ENCODE data around the gene FCF1. TPM values are rescaled to one million over a fixed set of nuclear protein-coding genes. Genes with fewer than 3 reads are reported as not detected.

FCF1 gene
- total and polyA plus RNA-seq, 9 of the 15 experiments (the other 6 are each of a cell fraction or from before 2014, with no cell fraction given), result 6.8 to 91.9 (median 40.0) TPM

- TF ChIP-seq ZNF318 (IDR thresholded peaks at IDR 0.05; ENCODE audit: borderline replicate concordance in 1 of 2, low read depth in 1 of 2) (0 out of 4 replicates have a peak, but pooled peaks of 1 of the 2 experiments have one; percentile 47), YBX1 (IDR thresholded peaks at IDR 0.05) (no peak), RBM25 (IDR thresholded peaks at IDR 0.05; ENCODE audit: low read depth, low read length, severe bottlenecking) (no peak), DMBX1 (CRISPR knock-in tag; IDR thresholded peaks at IDR 0.05; ENCODE audit: borderline replicate concordance) (no peak), ZNF764 (CRISPR knock-in tag; IDR thresholded peaks at IDR 0.05; ENCODE audit: low read depth) (no peak), NBN (IDR thresholded peaks at IDR 0.05; ENCODE audit: low read depth) (peak; percentile 20; the same call in 1 of the 2 replicates), ZNF184 (CRISPR knock-in tag; IDR thresholded peaks at IDR 0.05) (no peak), PYGO2 (tag; IDR thresholded peaks at IDR 0.05) (no peak), CTBP1 (IDR thresholded peaks at IDR 0.05; ENCODE audit: borderline replicate concordance) (no peak), EWSR1 (IDR thresholded peaks at IDR 0.05; ENCODE audit: borderline replicate concordance, low read depth, partially characterized antibody) (no peak), ZEB2 (IDR thresholded peaks at IDR 0.05) (no peak), PHF21A (IDR thresholded peaks at IDR 0.05; ENCODE audit: borderline replicate concordance, low read depth) (no peak), XRCC4 (IDR thresholded peaks at IDR 0.05; ENCODE audit: extremely low read depth, insufficient read depth, insufficient read length) (no peak), SMAD2 (IDR thresholded peaks at IDR 0.05; ENCODE audit: low read depth, low read length) (no peak), ZNF217 (CRISPR knock-in tag; IDR thresholded peaks at IDR 0.05) (no peak), ZNF398 (CRISPR knock-in tag; IDR thresholded peaks at IDR 0.05) (no peak), USF1 (CRISPR knock-in tag; IDR thresholded peaks at IDR 0.05) (no peak), ATF4 (CRISPR knock-in tag; IDR thresholded peaks at IDR 0.05) (peak; percentile 36; the same call in 1 of the 2 replicates)
Measured at GRCh38 chr14:74735125-74735524, 22.2 kb downstream of the FCF1 start (continued).
